H1 (cell line): ENCODE measurements around the gene RAI14. TPM values are rescaled to one million over a fixed set of nuclear protein-coding genes. Genes with fewer than 3 reads are reported as not detected.

ENCODE experiments used
- CTCF ChIA-PET: fragments of 300-600 bp; sonication (Branson Sonifier 250); formaldehyde crosslinking; loops from one replicate; lab custom pipeline; 2021; ENCODE audit not compliant: partially characterized antibody; lab: Charles Lee
- POLR2A ChIA-PET: fragments of 300-600 bp; sonication (Branson Sonifier 250); formaldehyde crosslinking; loops from one replicate; lab custom pipeline; 2021; ENCODE audit warnings: inconsistent platforms; ENCODE audit not compliant: partially characterized antibody; lab: Charles Lee
- DNase-seq, 2 experiments: peaks; one replicate each; pipeline versions ENCODE4 v3.0.0 to v3.0.0-alpha.2; 2010 to 2022; ENCODE audit warnings: low spot score in 2 of 2, low read depth in 1 of 2, mixed read lengths in 1 of 2
- FAIRE-seq: peaks from 2 replicates; lab custom pipeline; 2011; peaks lifted over from hg19 to GRCh38; lab: Jason Lieb, UNC
- H2AFZ ChIP-seq: 2 replicates; pipeline ENCODE4 v1.8.1; 2012; ENCODE audit warnings: low read length, inconsistent platforms
- H2AK5ac ChIP-seq: 2 replicates; pipeline ENCODE4 v1.6.1; 2013; ENCODE audit warnings: low read depth, low read length
- H2BK120ac ChIP-seq: replicated peaks from 2 replicates; pipeline ENCODE3; 2013; ENCODE audit warnings: low read depth, low read length, inconsistent platforms
- H2BK12ac ChIP-seq: 2 replicates; pipeline ENCODE4 v1.6.1; 2013; ENCODE audit warnings: low read depth, low read length
- H2BK15ac ChIP-seq: 2 replicates; pipeline ENCODE4 v1.6.1; 2013; ENCODE audit warnings: low read length
- H2BK20ac ChIP-seq: 2 replicates; pipeline ENCODE4 v1.6.1; 2013; ENCODE audit warnings: low read length
- H2BK5ac ChIP-seq: 2 replicates; pipeline ENCODE4 v1.6.1; 2013; ENCODE audit warnings: low read depth, low read length
- H3K14ac ChIP-seq: 2 replicates; pipeline ENCODE4 v1.6.1; 2013; ENCODE audit warnings: inconsistent platforms; ENCODE audit not compliant: insufficient read length
- H3K18ac ChIP-seq: 2 replicates; pipeline ENCODE4 v1.6.1; 2013; ENCODE audit warnings: low read length; ENCODE audit errors: extremely low read depth
- H3K23ac ChIP-seq: 2 replicates; pipeline ENCODE4 v1.6.1; 2013; ENCODE audit warnings: inconsistent platforms; ENCODE audit not compliant: insufficient read length
- H3K23me2 ChIP-seq: 2 replicates; pipeline ENCODE4 v1.6.1; 2013; ENCODE audit warnings: low read depth, low read length
- H3K27ac ChIP-seq: 2 replicates; pipeline ENCODE4 v1.6.1; 2011; ENCODE audit warnings: low read depth, low read length, inconsistent platforms
- H3K27me3 ChIP-seq, 4 experiments: replicated peaks in 1 of 4; 1 replicate in 1 of 4; 2 replicates in 3 of 4; pipeline versions ENCODE4 v1.6.1 to v1.8.1; 2011 to 2013; ENCODE audit warnings: low read length in 3 of 4, mild to moderate bottlenecking in 3 of 4, inconsistent platforms in 2 of 4, mixed read lengths in 2 of 4, moderate library complexity in 1 of 4; ENCODE audit not compliant: control insufficient read depth in 3 of 4, insufficient read depth in 3 of 4; ENCODE audit errors: extremely low read depth in 1 of 4
- H3K36me3 ChIP-seq, 4 experiments: 2 replicates each; pipeline versions ENCODE4 v1.6.1 to v1.8.1; 2011 to 2013; ENCODE audit warnings: mild to moderate bottlenecking in 4 of 4, low read length in 3 of 4, moderate library complexity in 2 of 4, control low read depth in 1 of 4, inconsistent platforms in 1 of 4; ENCODE audit not compliant: insufficient read depth in 4 of 4, control insufficient read depth in 2 of 4
- H3K4ac ChIP-seq: replicated peaks from 2 replicates; pipeline ENCODE3; 2013; ENCODE audit warnings: low read length, low read depth, mixed read lengths, inconsistent platforms; ENCODE audit not compliant: insufficient read length
- H3K4me1 ChIP-seq, 4 experiments: replicated peaks in 1 of 4; 1 replicate in 1 of 4; 2 replicates in 3 of 4; pipeline versions ENCODE4 v1.6.1 to v1.8.1; 2011 to 2013; ENCODE audit warnings: low read length in 3 of 4, inconsistent platforms in 2 of 4, mixed read lengths in 1 of 4; ENCODE audit not compliant: insufficient read depth in 4 of 4, control insufficient read depth in 3 of 4
- H3K4me2 ChIP-seq, 2 experiments: 2 replicates each; pipeline versions ENCODE4 v1.6.1 to v1.8.1; 2011 to 2013; ENCODE audit warnings: low read depth in 2 of 2, low read length in 2 of 2, control low read depth in 1 of 2, inconsistent platforms in 1 of 2, mild to moderate bottlenecking in 1 of 2; ENCODE audit not compliant: insufficient read depth in 1 of 2
- H3K4me3 ChIP-seq, 4 experiments: fragments of 200-600, 300-600 bp in 1 of 4; sonication (generic), shearing (Covaris generic), sonication (Bioruptor Twin) in 1 of 4; 2 replicates each; pipeline versions ENCODE4 v1.5.1 to v1.8.1; 2011 to 2016; ENCODE audit warnings: low read length in 4 of 4, low read depth in 3 of 4, control low read depth in 2 of 4, inconsistent platforms in 2 of 4, mild to moderate bottlenecking in 2 of 4, mixed read lengths in 1 of 4, moderate library complexity in 1 of 4; ENCODE audit not compliant: insufficient read depth in 2 of 4; ENCODE audit errors: extremely low read depth in 1 of 4
- H3K56ac ChIP-seq: replicated peaks from 2 replicates; pipeline ENCODE3; 2013; ENCODE audit warnings: low read depth, mild to moderate bottlenecking, mixed read lengths, low read length, inconsistent platforms; ENCODE audit not compliant: insufficient read length
- H3K79me1 ChIP-seq: 2 replicates; pipeline ENCODE4 v1.6.1; 2013; ENCODE audit warnings: low read depth, low read length, control low read depth
- H3K79me2 ChIP-seq, 2 experiments: 2 replicates each; pipeline versions ENCODE4 v1.6.1 to v1.8.1; 2012 to 2013; ENCODE audit warnings: low read length in 2 of 2, mild to moderate bottlenecking in 2 of 2, inconsistent platforms in 1 of 2; ENCODE audit not compliant: insufficient read depth in 2 of 2, control insufficient read depth in 1 of 2
- H3K9ac ChIP-seq, 4 experiments: replicated peaks in 1 of 4; 1 replicate in 1 of 4; 2 replicates in 3 of 4; pipeline versions ENCODE4 v1.6.1 to v1.8.1; 2011 to 2013; ENCODE audit warnings: low read depth in 3 of 4, low read length in 3 of 4, control low read depth in 2 of 4, mild to moderate bottlenecking in 2 of 4, moderate library complexity in 2 of 4, inconsistent platforms in 1 of 4; ENCODE audit errors: extremely low read depth in 1 of 4
- H3K9me3 ChIP-seq, 2 experiments: 2 replicates each; pipeline versions ENCODE4 v1.6.1 to v1.8.1; 2012 to 2013; ENCODE audit warnings: mild to moderate bottlenecking in 2 of 2, moderate library complexity in 2 of 2, control low read depth in 1 of 2, inconsistent platforms in 1 of 2, low read depth in 1 of 2, low read length in 1 of 2, mixed read lengths in 1 of 2; ENCODE audit not compliant: insufficient read depth in 2 of 2
- H4K20me1 ChIP-seq, 2 experiments: replicated peaks in 1 of 2; 2 replicates each; pipeline versions ENCODE3 to v1.8.1; 2011 to 2013; ENCODE audit warnings: inconsistent platforms in 2 of 2, low read length in 2 of 2, mild to moderate bottlenecking in 1 of 2; ENCODE audit not compliant: insufficient read depth in 2 of 2, control insufficient read depth in 1 of 2
- H4K5ac ChIP-seq: 2 replicates; pipeline ENCODE4 v1.6.1; 2013; ENCODE audit warnings: low read length, low read depth, mixed read lengths, inconsistent platforms; ENCODE audit not compliant: insufficient read length
- H4K8ac ChIP-seq: 2 replicates; pipeline ENCODE4 v1.8.0; 2013; ENCODE audit warnings: mild to moderate bottlenecking, moderate library complexity, low read length, inconsistent platforms; ENCODE audit not compliant: insufficient read depth; ENCODE audit errors: extremely low read depth
- H4K91ac ChIP-seq: replicated peaks from 2 replicates; pipeline ENCODE3; 2013; ENCODE audit warnings: low read length, mixed read lengths, inconsistent platforms; ENCODE audit not compliant: insufficient read length
- CHD2 ChIP-seq: IDR thresholded peaks from 2 replicates; pipeline ENCODE4 v1.6.1; 2012; ENCODE audit warnings: low read length, improper control_type of control experiment
- CREB1 ChIP-seq: IDR thresholded peaks from 2 replicates; pipeline ENCODE4 v1.6.1; 2012; ENCODE audit warnings: inconsistent platforms
- EZH2 ChIP-seq: fragments of 200-600 bp; sonication (generic); IDR thresholded peaks from 2 replicates; pipeline ENCODE4 v1.7.1; 2012; ENCODE audit warnings: low read depth, mild to moderate bottlenecking, moderate library complexity, low read length, inconsistent platforms; ENCODE audit not compliant: severe bottlenecking
- NANOG ChIP-seq: IDR thresholded peaks from 2 replicates; pipeline ENCODE4 v1.6.1; 2011; ENCODE audit warnings: low read length, low read depth, mild to moderate bottlenecking, inconsistent platforms; ENCODE audit not compliant: insufficient read depth, poor library complexity, severe bottlenecking
- POLR2A ChIP-seq, 2 experiments: IDR thresholded peaks; 1 replicate in 1 of 2; 2 replicates in 1 of 2; pipeline ENCODE4 v1.6.1; 2011; ENCODE audit warnings: low read depth in 2 of 2, low read length in 2 of 2, mild to moderate bottlenecking in 2 of 2; ENCODE audit errors: control extremely low read depth in 1 of 2
- POLR2AphosphoS5 ChIP-seq: IDR thresholded peaks from 2 replicates; pipeline ENCODE4 v1.6.1; 2011; ENCODE audit warnings: low read depth, low read length
- POU5F1 ChIP-seq: IDR thresholded peaks from 2 replicates; pipeline ENCODE4 v1.6.1; 2011; ENCODE audit warnings: low read depth, mild to moderate bottlenecking, low read length, moderate library complexity
- RBBP5 ChIP-seq: IDR thresholded peaks from 2 replicates; pipeline ENCODE4 v1.7.1; 2012; ENCODE audit warnings: low read depth, mild to moderate bottlenecking, inconsistent platforms, low read length, moderate library complexity, borderline replicate concordance
- RFX5 ChIP-seq: IDR thresholded peaks from 2 replicates; pipeline ENCODE4 v1.6.1; 2011; ENCODE audit warnings: low read depth, low read length, improper control_type of control experiment, borderline replicate concordance
- RNF2 ChIP-seq: fragments of 200-900, 300-1000 bp; sonication (generic); IDR thresholded peaks from 2 replicates; pipeline ENCODE4 v1.7.1; 2016; ENCODE audit warnings: borderline replicate concordance, low read depth, mild to moderate bottlenecking, antibody characterized with exemption, low read length; ENCODE audit not compliant: poor library complexity, severe bottlenecking; ENCODE audit errors: missing control alignments
- SIN3A ChIP-seq, 2 experiments: IDR thresholded peaks in 1 of 2; conservative IDR thresholded peaks in 1 of 2; 2 replicates each; pipeline ENCODE4 v1.6.1; 2011 to 2012; ENCODE audit warnings: low read length in 2 of 2, improper control_type of control experiment in 1 of 2, low read depth in 1 of 2, mild to moderate bottlenecking in 1 of 2
- SP1 ChIP-seq: IDR thresholded peaks from 2 replicates; pipeline ENCODE4 v1.6.1; 2011; ENCODE audit warnings: low read depth, low read length
- SP2 ChIP-seq: IDR thresholded peaks from 2 replicates; pipeline ENCODE4 v1.6.1; 2012; ENCODE audit warnings: mild to moderate bottlenecking, low read length, inconsistent platforms
- SP4 ChIP-seq: IDR thresholded peaks from 2 replicates; pipeline ENCODE4 v1.6.1; 2012; ENCODE audit warnings: low read length, inconsistent platforms
- WGBS, 2 experiments: shearing (Covaris generic) in 1 of 2; methylation state at CpG; one replicate each; pipeline versions ENCODE4 v1.1.6 to v1.1.7; 2013 to 2015; ENCODE audit warnings: low lambda C conversion rate in 2 of 2, mixed read lengths in 2 of 2, inconsistent platforms in 1 of 2, low coverage in 1 of 2, missing lambda C conversion rate in 1 of 2; ENCODE audit not compliant: insufficient replicate concordance in 2 of 2, insufficient coverage in 1 of 2, insufficient read length in 1 of 2; ENCODE audit errors: extremely low coverage in 1 of 2, missing lambda C conversion rate in 1 of 2; 5-methylcytosine and 5-hydroxymethylcytosine counted together
- polyA plus RNA-seq, 7 experiments: library from polyadenylated mRNA; depleted of rRNA in 3 of 7; stranded (reverse) in 5 of 7; unstranded in 2 of 7; fragments of >200 nt in 5 of 7; fragments of 200-250 nt in 2 of 7; gene quantifications; 1 replicate in 5 of 7; 2 replicates in 1 of 7; 4 replicates in 1 of 7; pipeline versions ENCODE4 v1.2.1 to v1.2.3, GENCODE V29; 2011 to 2013; ENCODE audit warnings: missing spikeins in 2 of 7, mixed read lengths in 2 of 7
- total RNA-seq: library from RNA; stranded (reverse); fragmentation: NEBNext Ultra II Directional; extraction: Animal tissue kit (Norgen Biotek cat#: 25700); gene quantifications from 2 replicates; pipeline ENCODE4 v1.2.1, GENCODE V29; 2021

The RAI14 gene
- total and polyA plus RNA-seq, 2 of the 8 experiments (the other 6 are each of a cell fraction or from before 2014, with no cell fraction given): 48.4 to 210 TPM

DNA sequence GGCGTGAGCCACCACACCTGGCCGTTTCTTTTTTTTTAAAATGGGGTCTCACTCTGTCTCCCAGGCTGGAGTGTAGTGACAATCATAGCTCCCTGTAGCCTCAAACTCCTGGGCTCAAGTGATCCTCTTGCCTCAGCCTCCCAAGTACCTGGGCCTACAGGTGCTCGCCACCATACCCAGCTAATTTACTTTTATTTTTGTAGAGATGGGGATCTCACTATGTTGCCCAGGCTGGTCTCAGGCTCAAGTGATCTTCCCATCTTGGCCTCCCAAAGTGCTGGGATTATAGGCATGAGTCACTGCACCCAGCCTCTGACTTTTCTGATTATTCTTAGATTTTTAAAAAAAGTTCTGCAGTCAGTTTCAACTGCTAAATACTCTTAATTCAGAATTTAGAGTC, 21.3 kb downstream of the RAI14 start:
- Histone ChIP-seq H3K56ac (no peak overlapping the region), H2AFZ (no peak overlapping the region), H3K9me3 (no peaks in the 10 kb centered on the region), H4K5ac (no peak overlapping the region), H2AK5ac (no peak overlapping the region), H4K8ac (no peak overlapping the region), H3K14ac (no peak overlapping the region), H3K9ac (no peak overlapping the region), H2BK120ac (no peak overlapping the region), H3K4me3 (no peak overlapping the region), H3K79me2 (peaks cover 48 to 100% of the 10 kb centered on the region in 2 experiments), H3K4ac (no peak overlapping the region), H3K36me3 (no peaks in the 10 kb centered on the region; a peak in 3 of 8 replicates), H4K91ac (no peak overlapping the region), H3K79me1 (peaks cover 5% of the 10 kb centered on the region; the same call in 1 of the 2 replicates), H3K27ac (no peak overlapping the region), H3K23ac (no peak overlapping the region), H2BK20ac (no peak overlapping the region), H4K20me1 (peaks cover 23 to 24% of the 10 kb centered on the region in 2 experiments), H3K23me2 (no peaks in the 10 kb centered on the region), H3K4me1 (peaks cover 3 to 26% (median 10%) of the 10 kb centered on the region in 4 experiments), H2BK15ac (no peak overlapping the region), H3K27me3 (no peaks in the 10 kb centered on the region), H3K18ac (no peak overlapping the region), H2BK5ac (no peak overlapping the region), H3K4me2 (no peak overlapping the region), H2BK12ac (no peak overlapping the region)
- WGBS, 2 experiments: 88% methylated on average over 3 of the region's 3 CpGs; no CpG with 5 or more reads in 1 of the 2 experiments
- DNase-seq (no peak), FAIRE-seq (no peak)
- CTCF ChIA-PET: interaction anchor here (1.0 kb wide), 1 partner anchor 61 kb away, joined by 3 read pairs; no protein-coding TSS in a partner anchor
- POLR2A ChIA-PET: interaction anchor here (1.0 to 1.1 kb wide), 2 partner anchors 9 to 14 kb away, joined by 4 to 5 read pairs; no protein-coding TSS in a partner anchor
- TF ChIP-seq RNF2 (no peak), RFX5 (no peak), SP2 (no peak), RBBP5 (no peak), EZH2 (no peak), POLR2A (IDR thresholded peaks at IDR 0.05; ENCODE audit: control extremely low read depth in 1 of 2, low read depth in 2 of 2, low read length in 2 of 2) (no peak), NANOG (no peak), POLR2AphosphoS5 (no peak), POU5F1 (no peak), SIN3A (conservative IDR thresholded peaks at IDR 0.05 in 1 of 2, IDR thresholded peaks at IDR 0.05 in 1 of 2; ENCODE audit: low read depth in 1 of 2, low read length in 2 of 2) (no peak), CREB1 (no peak), SP1 (no peak), CHD2 (no peak), SP4 (no peak)
